Mammary epithelial cell (primary cell): ENCODE results near the gene NAPB.

Source experiments
- EZH2 ChIP-seq: IDR thresholded peaks from 2 replicates; pipeline ENCODE4 v1.6.1; 2012; ENCODE audit warnings: low read length, inconsistent platforms, borderline replicate concordance
- TF ChIP-seq, protein P1 (sequence below), 2 donors: IDR thresholded peaks in 1 of 2; conservative IDR thresholded peaks in 1 of 2; 2 replicates each; pipeline ENCODE4 v1.5.1; 2011 to 2012; ENCODE audit warnings: inconsistent platforms in 2 of 2, low read length in 2 of 2, mild to moderate bottlenecking in 2 of 2, control low read depth in 1 of 2, low read depth in 1 of 2; ENCODE audit not compliant: insufficient read depth in 1 of 2; ENCODE audit errors: extremely low read depth in 1 of 2

DNA sequence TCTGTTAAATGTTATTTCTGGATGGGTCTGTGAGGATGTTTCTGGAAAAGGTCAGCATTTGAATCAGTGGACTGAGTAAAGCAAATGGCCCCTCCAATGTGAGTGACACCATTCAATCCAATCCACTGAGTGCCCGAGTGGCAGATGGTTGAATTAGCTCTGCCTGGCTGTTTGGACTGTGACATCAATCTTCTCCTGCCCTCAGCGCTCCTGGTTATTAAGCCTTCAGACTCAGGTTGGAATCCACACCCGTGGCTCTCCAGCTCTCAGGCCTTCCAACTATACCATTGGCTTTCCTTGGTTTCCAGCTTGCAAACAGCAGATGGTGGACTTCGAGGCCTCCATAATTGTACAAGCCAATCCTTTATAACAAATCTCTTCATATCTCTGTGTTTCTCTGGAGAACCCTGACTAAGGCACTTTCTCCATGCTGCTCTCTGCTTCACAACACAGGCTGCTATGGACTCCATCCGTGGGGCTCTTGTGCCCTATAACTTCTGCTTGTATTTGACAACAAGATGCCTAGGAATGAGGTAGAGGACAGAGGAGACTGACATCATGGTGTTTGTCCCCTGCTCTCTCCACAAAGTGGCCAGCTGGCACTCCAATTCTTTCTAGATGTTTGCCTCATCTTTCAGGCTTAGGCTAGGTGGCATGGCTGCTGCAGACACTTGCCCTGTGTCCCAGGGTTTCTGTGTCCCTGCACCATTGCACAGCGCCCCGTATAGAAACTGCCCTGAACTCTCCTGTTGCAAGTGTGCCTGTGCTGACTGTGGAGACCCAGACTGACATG lies 13.4 kb upstream of the NAPB start:
- TF ChIP-seq, protein P1, sequence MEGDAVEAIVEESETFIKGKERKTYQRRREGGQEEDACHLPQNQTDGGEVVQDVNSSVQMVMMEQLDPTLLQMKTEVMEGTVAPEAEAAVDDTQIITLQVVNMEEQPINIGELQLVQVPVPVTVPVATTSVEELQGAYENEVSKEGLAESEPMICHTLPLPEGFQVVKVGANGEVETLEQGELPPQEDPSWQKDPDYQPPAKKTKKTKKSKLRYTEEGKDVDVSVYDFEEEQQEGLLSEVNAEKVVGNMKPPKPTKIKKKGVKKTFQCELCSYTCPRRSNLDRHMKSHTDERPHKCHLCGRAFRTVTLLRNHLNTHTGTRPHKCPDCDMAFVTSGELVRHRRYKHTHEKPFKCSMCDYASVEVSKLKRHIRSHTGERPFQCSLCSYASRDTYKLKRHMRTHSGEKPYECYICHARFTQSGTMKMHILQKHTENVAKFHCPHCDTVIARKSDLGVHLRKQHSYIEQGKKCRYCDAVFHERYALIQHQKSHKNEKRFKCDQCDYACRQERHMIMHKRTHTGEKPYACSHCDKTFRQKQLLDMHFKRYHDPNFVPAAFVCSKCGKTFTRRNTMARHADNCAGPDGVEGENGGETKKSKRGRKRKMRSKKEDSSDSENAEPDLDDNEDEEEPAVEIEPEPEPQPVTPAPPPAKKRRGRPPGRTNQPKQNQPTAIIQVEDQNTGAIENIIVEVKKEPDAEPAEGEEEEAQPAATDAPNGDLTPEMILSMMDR (conservative IDR thresholded peaks at IDR 0.05 in 1 of 2, IDR thresholded peaks at IDR 0.05 in 1 of 2; ENCODE audit: extremely low read depth in 1 of 2, insufficient read depth in 1 of 2, low read depth in 1 of 2, low read length in 2 of 2), result no peak
- TF ChIP-seq EZH2, result no peak
